K562 (cell line): ENCODE measurements around the gene HIPK1. TPM values are rescaled to one million over a fixed set of nuclear protein-coding genes. Genes with fewer than 3 reads are reported as not detected.
A peak's percentile ranks its signal among the peaks of the same experiment; 100 is the strongest.

Experiments used
- ATAC-seq: fragments of 200-7000 bp; cut with Tn5 transposase; 3 replicates; pipeline ENCODE4 v1.9.1; 2020; ENCODE audit warnings: moderate library complexity
- BruUV-seq: library from RNA; stranded (reverse); fragments of 400-500 nt; replicated peaks from 2 replicates; lab custom pipeline; 2021; lab: Mats Ljungman, UMichigan
- CTCF ChIA-PET: fragments of 300-600 bp; formaldehyde crosslinking; extraction: SDS; loops from one replicate; lab custom pipeline; 2021; ENCODE audit warnings: low intra/inter-chr PET ratio; lab: Yijun Ruan, JAX
- POLR2A ChIA-PET: fragments of 300-600, 350-650 bp; sonication (Branson Sonifier 250); formaldehyde crosslinking; extraction: SDS; loops from one replicate; lab custom pipeline; 2021; ENCODE audit warnings: antibody characterized with exemption, inconsistent platforms; lab: Yijun Ruan, JAX
- DNase-seq, 4 experiments: peaks; one replicate each; pipeline versions ENCODE4 v3.0.0 to v3.0.0-alpha.2; 2011 to 2018; ENCODE audit warnings: low spot score in 3 of 4, mixed read lengths in 3 of 4; ENCODE audit errors: extremely low read depth in 1 of 4
- FAIRE-seq: peaks from 2 replicates; lab custom pipeline; 2011; peaks lifted over from hg19 to GRCh38; lab: Jason Lieb, UNC
- H2AFZ ChIP-seq: 2 replicates; pipeline ENCODE4 v1.6.0; 2011; ENCODE audit warnings: low read depth, low read length, control low read depth, inconsistent platforms
- H3K27ac ChIP-seq: fragments of 200-600 bp; 3 replicates; pipeline ENCODE4 v1.8.0; 2011; ENCODE audit warnings: low read depth, mild to moderate bottlenecking, control low read depth, inconsistent platforms, low read length, moderate library complexity, mixed read lengths; ENCODE audit errors: extremely low read depth
- H3K27me3 ChIP-seq, 2 experiments: fragments of 300-600 bp in 1 of 2; 2 replicates in 1 of 2; 3 replicates in 1 of 2; pipeline versions ENCODE4 v1.6.0 to v1.8.0; 2011; ENCODE audit warnings: inconsistent platforms in 2 of 2, low read length in 2 of 2, mild to moderate bottlenecking in 1 of 2, mixed read lengths in 1 of 2, moderate library complexity in 1 of 2; ENCODE audit not compliant: control insufficient read depth in 2 of 2, insufficient read depth in 2 of 2
- H3K36me3 ChIP-seq: fragments of 300-600 bp; 3 replicates; pipeline ENCODE4 v1.8.0; 2011; ENCODE audit warnings: mild to moderate bottlenecking, low read length, inconsistent platforms; ENCODE audit not compliant: control insufficient read depth, insufficient read depth
- H3K4me1 ChIP-seq, 2 experiments: fragments of 200-600 bp in 1 of 2; replicated peaks in 1 of 2; 2 replicates in 1 of 2; 3 replicates in 1 of 2; pipeline versions ENCODE4 v1.5.1 to v1.8.0; 2011; ENCODE audit warnings: inconsistent platforms in 2 of 2, low read length in 2 of 2, mild to moderate bottlenecking in 1 of 2, mixed read lengths in 1 of 2, moderate library complexity in 1 of 2; ENCODE audit not compliant: control insufficient read depth in 2 of 2, insufficient read depth in 2 of 2
- H3K4me2 ChIP-seq: 2 replicates; pipeline ENCODE4 v1.6.1; 2011; ENCODE audit warnings: low read length, control low read depth, inconsistent platforms, mixed read lengths; ENCODE audit not compliant: insufficient read depth
- H3K4me3 ChIP-seq: fragments of 200-600 bp; sonication (generic), shearing (Covaris generic); 2 replicates; pipeline ENCODE4 v1.5.1; 2016; ENCODE audit warnings: control low read depth, inconsistent platforms
- H3K79me2 ChIP-seq: fragments of 200-600 bp; 3 replicates; pipeline ENCODE4 v1.8.0; 2011; ENCODE audit warnings: low read length, inconsistent platforms; ENCODE audit not compliant: control insufficient read depth, insufficient read depth
- H3K9ac ChIP-seq, 2 experiments: 2 replicates each; pipeline versions ENCODE4 v1.6.0 to v1.6.1; 2011; ENCODE audit warnings: low read depth in 2 of 2, low read length in 2 of 2, control low read depth in 1 of 2, inconsistent platforms in 1 of 2, mild to moderate bottlenecking in 1 of 2, mixed read lengths in 1 of 2; ENCODE audit not compliant: insufficient read depth in 1 of 2
- H3K9me1 ChIP-seq: one replicate; pipeline ENCODE4 v1.6.0; 2011; ENCODE audit warnings: inconsistent platforms, mild to moderate bottlenecking, low read length, moderate library complexity; ENCODE audit not compliant: control insufficient read depth, insufficient read depth
- H3K9me3 ChIP-seq: replicated peaks from 2 replicates; pipeline ENCODE4 v1.5.1; 2011; ENCODE audit warnings: low read depth, low read length, inconsistent platforms; ENCODE audit not compliant: control insufficient read depth, insufficient read depth
- H4K20me1 ChIP-seq: replicated peaks from 2 replicates; pipeline ENCODE4 v1.6.1; 2011; ENCODE audit warnings: low read length, inconsistent platforms, mixed read lengths; ENCODE audit not compliant: control insufficient read depth, insufficient read depth
- ILF3 ChIP-seq: fragments of 450-650 bp; IDR thresholded peaks from 2 replicates; pipeline ENCODE4 v1.6.1; 2018; ENCODE audit warnings: antibody characterized with exemption, mild to moderate bottlenecking, moderate library complexity, borderline replicate concordance
- IRF2 ChIP-seq: sonication (generic); formaldehyde crosslinking; IDR thresholded peaks from 2 replicates; pipeline ENCODE4 v1.8.1; 2022; ENCODE audit warnings: mild to moderate bottlenecking, missing genetic modification reagents
- NCOA6 ChIP-seq: fragments of 450-650 bp; IDR thresholded peaks from 2 replicates; pipeline ENCODE4 v1.6.1; 2017; ENCODE audit warnings: mild to moderate bottlenecking
- XRCC4 ChIP-seq: IDR thresholded peaks from one replicate; pipeline ENCODE4 v1.6.1; 2011; ENCODE audit not compliant: insufficient read depth, insufficient read length; ENCODE audit errors: extremely low read depth
- ZBTB17 ChIP-seq: fragments of 450-650 bp; formaldehyde crosslinking; IDR thresholded peaks from 2 replicates; pipeline ENCODE4 v1.4.0; 2020; ENCODE audit warnings: mild to moderate bottlenecking
- ZFP1 ChIP-seq: fragments of 450-650 bp; formaldehyde crosslinking; IDR thresholded peaks from 2 replicates; pipeline ENCODE4 v1.4.0; 2020; ENCODE audit warnings: mild to moderate bottlenecking, mixed read lengths
- WGBS: fragments of 100-300 bp; shearing (Covaris generic); methylation state at CpG from one replicate; pipeline ENCODE4 v1.1.6; 2016; ENCODE audit warnings: low coverage, mixed read lengths; ENCODE audit not compliant: insufficient coverage; ENCODE audit errors: missing lambda C conversion rate; 5-methylcytosine and 5-hydroxymethylcytosine counted together
- in situ Hi-C: fragments of 300-500 bp; cut with MboI; formaldehyde crosslinking; loops from 4 replicates; pipeline ENCODE4 v1.15.0; 2018; ENCODE audit warnings: inconsistent platforms, mixed read lengths
- intact Hi-C: fragments of 100-400 bp; cut with micrococcal nuclease; formaldehyde crosslinking; loops from 2 replicates; pipeline ENCODE4 v1.14.2; 2022
- polyA plus RNA-seq, 8 experiments: library from polyadenylated mRNA; depleted of rRNA in 4 of 8; stranded (reverse) in 5 of 8; unstranded in 3 of 8; fragments of >200 nt; fragmentation: Nextera tagmentation in 2 of 8; fragmentation: Illumina TruSeq in 1 of 8; extraction: Ambion mirVana in 2 of 8; extraction: Trizol in 1 of 8; gene quantifications; 2 replicates each; pipeline versions ENCODE4 v1.2.1 to v1.2.3, GENCODE V29; 2011 to 2014; ENCODE audit warnings: inconsistent platforms in 1 of 8, missing spikeins in 1 of 8
- total RNA-seq, 7 experiments: library from RNA; depleted of rRNA in 6 of 7; stranded (reverse); fragments of >200 nt in 6 of 7; fragmentation: Illumina TruSeq in 2 of 7; extraction: Trizol in 2 of 7; gene quantifications; 2 replicates each; pipeline versions ENCODE4 v1.2.1 to v1.2.3, GENCODE V29; 2011 to 2021; ENCODE audit warnings: low replicate concordance in 1 of 7

Gene HIPK1
- total and polyA plus RNA-seq, 9 of the 15 experiments (the other 6 are each of a cell fraction or from before 2014, with no cell fraction given): 10.0 to 57.9 (median 29.6) TPM

- POLR2A ChIA-PET: interaction anchor here (0.7 kb wide), 1 partner anchor 15 kb away, joined by 3 read pairs; the partner anchor contains the start of gene OLFML3
- no peak overlapping the region for H3K4me2 ChIP-seq
- H3K9ac ChIP-seq: no peak overlapping the region
- in situ Hi-C loops (loop anchor here (25.0 kb wide), 1 partner anchor 1069 kb away; no protein-coding TSS in a partner anchor), intact Hi-C loops (no loop called here)
- no peak overlapping the region for H2AFZ ChIP-seq
- H3K4me3 ChIP-seq: no peak overlapping the region
- H3K27me3 ChIP-seq: no peaks in the 10 kb centered on the region; a peak in 1 of 5 replicates
- no peak overlapping the region for H3K27ac ChIP-seq
- no peaks in the 10 kb centered on the region for H3K36me3 ChIP-seq
- 4% methylated on average over 2 of the region's 2 CpGs for WGBS
- BruUV-seq: no TSS peak
- no peaks in the 10 kb centered on the region for H4K20me1 ChIP-seq
- no peaks in the 10 kb centered on the region for H3K9me3 ChIP-seq
- FAIRE-seq: no peak
- no peak for DNase-seq
- H3K4me1 ChIP-seq: no peaks in the 10 kb centered on the region
- no peak for TF ChIP-seq ILF3
- TF ChIP-seq XRCC4: no peak
- TF ChIP-seq NCOA6: no peak
- TF ChIP-seq IRF2 (CRISPR knock-in tag): no peak
- CTCF ChIA-PET: no interaction called here
- no peaks in the 10 kb centered on the region for H3K79me2 ChIP-seq
- H3K9me1 ChIP-seq: no peaks in the 10 kb centered on the region
- no peak for ATAC-seq
These were observed 64.6 kb downstream of the HIPK1 start for GRCh38 chr1:113993766-113994165.

DNA sequence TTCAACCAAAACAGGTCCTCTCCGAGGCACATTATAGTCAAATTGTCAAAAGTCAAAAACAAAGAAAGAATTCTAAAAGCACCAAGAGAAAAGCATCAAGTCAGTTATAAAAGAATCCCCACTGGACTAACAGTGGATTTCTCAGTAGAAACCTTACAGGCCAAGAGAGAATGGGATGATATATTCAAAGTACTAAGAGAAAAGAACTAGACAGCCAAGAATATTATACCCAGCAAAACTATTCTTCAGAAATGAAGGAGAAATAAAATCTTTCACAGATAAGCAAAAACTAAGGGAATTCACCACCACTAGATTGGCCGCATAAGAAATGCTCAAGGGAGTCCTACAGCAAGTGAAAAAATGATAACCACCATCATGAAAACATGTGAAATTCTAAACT lies 66.3 kb downstream of the HIPK1 start:
- intact Hi-C loops: no loop called here

More for the DNA sequence above, 66.3 kb downstream of the HIPK1 start:
- H3K4me3 ChIP-seq: no peak overlapping the region
- WGBS: 2% methylated on average over 2 of the region's 2 CpGs
- H3K9me3 ChIP-seq: no peaks in the 10 kb centered on the region
- TF ChIP-seq ZBTB17: no peak
- peak; percentile 72 for TF ChIP-seq ZFP1 (CRISPR knock-in tag)
- no peak overlapping the region for H2AFZ ChIP-seq
- ChIA-PET CTCF (no interaction called here), POLR2A (interaction anchor here (0.9 kb wide), 1 partner anchor 758 kb away, joined by 3 read pairs; no protein-coding TSS in a partner anchor)
- peaks cover 0 to 3% of the 10 kb centered on the region in 2 experiments; a peak in 3 of 5 replicates for H3K27me3 ChIP-seq
- H3K36me3 ChIP-seq: no peaks in the 10 kb centered on the region
- no peak overlapping the region for H3K9ac ChIP-seq
- FAIRE-seq: no peak
- no peak overlapping the region for H3K27ac ChIP-seq
- H3K4me1 ChIP-seq: no peaks in the 10 kb centered on the region
- no peak for DNase-seq
- H4K20me1 ChIP-seq: no peaks in the 10 kb centered on the region
- no peaks in the 10 kb centered on the region for H3K79me2 ChIP-seq
- H3K4me2 ChIP-seq: no peak overlapping the region
- in situ Hi-C loops: loop anchor here (25.0 kb wide), 1 partner anchor 1067 kb away; no protein-coding TSS in a partner anchor
- H3K9me1 ChIP-seq: no peaks in the 10 kb centered on the region
- BruUV-seq: no TSS peak
- no peak for ATAC-seq
